Measurements from ENCODE around the gene WRAP53. TPM values are rescaled to one million over a fixed set of nuclear protein-coding genes. Genes with fewer than 3 reads are reported as not detected.

The WRAP53 gene
- polyA plus RNA-seq, 1 donor (not counting 4 experiments of a cell fraction or from before 2014, with no cell fraction given): 8.2 TPM

GRCh38 chr17:7688808-7689316, 585 bp downstream of the WRAP53 start:
- Histone ChIP-seq H3K9me1 (ENCODE audit: control insufficient read depth, extremely low read depth, insufficient read depth, low read length) (peaks cover 2% of the 10 kb centered on the region), H3K4me2 (ENCODE audit: control insufficient read depth, extremely low read depth, insufficient read depth, low read depth, low read length) (peak overlapping the region; percentile 94), H3K36me3 (ENCODE audit: control insufficient read depth in 2 of 2, extremely low read depth in 1 of 2, insufficient read depth in 2 of 2, low read length in 2 of 2) (peaks cover 7% of the 10 kb centered on the region in 2 experiments), H3K4me3 (ENCODE audit: control insufficient read depth in 2 of 3, extremely low read depth in 1 of 3, insufficient read depth in 2 of 3, low read depth in 1 of 3, low read length in 3 of 3) (peak overlapping the region; percentile 73 to 99 (median 97)), H3K27me3 (ENCODE audit: control insufficient read depth, extremely low read depth, insufficient read depth, low read length) (no peaks in the 10 kb centered on the region), H3K9ac (ENCODE audit: control insufficient read depth, extremely low read depth, insufficient read depth, low read length) (peak overlapping the region; percentile 90), H3K79me2 (ENCODE audit: control insufficient read depth, insufficient read depth, low read length) (peaks cover 39% of the 10 kb centered on the region), H3K9me3 (ENCODE audit: control insufficient read depth, low read depth, low read length) (no peaks in the 10 kb centered on the region), H3K4me1 (ENCODE audit: control insufficient read depth, extremely low read depth, insufficient read depth, low read length) (peaks cover 18% of the 10 kb centered on the region), H4K20me1 (ENCODE audit: control insufficient read depth, extremely low read depth, insufficient read depth, low read length) (no peaks in the 10 kb centered on the region), H3K27ac (ENCODE audit: control insufficient read depth, insufficient read depth, low read length) (peak overlapping the region; percentile 65), H2AFZ (ENCODE audit: control insufficient read depth, low read length) (peak overlapping the region; percentile 93)
- DNase-seq (ENCODE audit: low read depth, low spot score): no peak
- dilution Hi-C loops (cut with MboI; ENCODE audit: extremely low pct_ligation_motif_present, low sequenced_read_pairs): no loop called here
- no peak for FAIRE-seq
- TF ChIP-seq CTCF (optimal IDR thresholded peaks at IDR 0.05 in 1 of 3, IDR thresholded peaks at IDR 0.05 in 1 of 3, conservative IDR thresholded peaks at IDR 0.05 in 1 of 3; ENCODE audit: extremely low read depth in 1 of 3, insufficient read depth in 2 of 3, low read length in 3 of 3) (no peak), EZH2 (IDR thresholded peaks at IDR 0.05; ENCODE audit: low read length) (no peak)

- Histone ChIP-seq H3K4me3 (ENCODE audit: control insufficient read depth in 2 of 3, extremely low read depth in 1 of 3, insufficient read depth in 2 of 3, low read depth in 1 of 3, low read length in 3 of 3) (no peak overlapping the region), H3K27me3 (ENCODE audit: control insufficient read depth, extremely low read depth, insufficient read depth, low read length) (no peaks in the 10 kb centered on the region), H4K20me1 (ENCODE audit: control insufficient read depth, extremely low read depth, insufficient read depth, low read length) (no peaks in the 10 kb centered on the region), H3K9me1 (ENCODE audit: control insufficient read depth, extremely low read depth, insufficient read depth, low read length) (no peaks in the 10 kb centered on the region), H3K27ac (ENCODE audit: control insufficient read depth, insufficient read depth, low read length) (no peak overlapping the region), H3K4me1 (ENCODE audit: control insufficient read depth, extremely low read depth, insufficient read depth, low read length) (no peaks in the 10 kb centered on the region), H3K36me3 (ENCODE audit: control insufficient read depth in 2 of 2, extremely low read depth in 1 of 2, insufficient read depth in 2 of 2, low read length in 2 of 2) (peaks cover 4 to 12% of the 10 kb centered on the region in 2 experiments), H2AFZ (ENCODE audit: control insufficient read depth, low read length) (no peak overlapping the region), H3K9me3 (ENCODE audit: control insufficient read depth, low read depth, low read length) (no peaks in the 10 kb centered on the region), H3K9ac (ENCODE audit: control insufficient read depth, extremely low read depth, insufficient read depth, low read length) (no peak overlapping the region), H3K79me2 (ENCODE audit: control insufficient read depth, insufficient read depth, low read length) (no peaks in the 10 kb centered on the region), H3K4me2 (ENCODE audit: control insufficient read depth, extremely low read depth, insufficient read depth, low read depth, low read length) (no peak overlapping the region)
- FAIRE-seq (no peak), DNase-seq (ENCODE audit: low read depth, low spot score) (no peak)
- dilution Hi-C loops (cut with MboI; ENCODE audit: extremely low pct_ligation_motif_present, low sequenced_read_pairs): no loop called here
- TF ChIP-seq CTCF (optimal IDR thresholded peaks at IDR 0.05 in 1 of 3, IDR thresholded peaks at IDR 0.05 in 1 of 3, conservative IDR thresholded peaks at IDR 0.05 in 1 of 3; ENCODE audit: extremely low read depth in 1 of 3, insufficient read depth in 2 of 3, low read length in 3 of 3) (no peak), EZH2 (IDR thresholded peaks at IDR 0.05; ENCODE audit: low read length) (no peak)
These were observed 7.3 kb downstream of the WRAP53 start for GRCh38 chr17:7695586-7695985.
